Choroid plexus epithelial cell (primary cell): ENCODE data around the gene NSUN3.
A peak's percentile ranks its signal among the peaks of the same experiment; 100 is the strongest.

ENCODE experiments used
- DNase-seq: peaks from one replicate; pipeline ENCODE4 v3.0.0-alpha.2; 2010; ENCODE audit warnings: low read depth
- H3K4me3 ChIP-seq: 2 replicates; pipeline ENCODE4 v1.5.1; 2011; ENCODE audit warnings: low read depth, mild to moderate bottlenecking, control low read depth, low read length, moderate library complexity
- CTCF ChIP-seq: conservative IDR thresholded peaks from 2 replicates; pipeline ENCODE4 v1.5.1; 2011; ENCODE audit warnings: low read depth, mild to moderate bottlenecking, control low read depth, inconsistent platforms, low read length, moderate library complexity

Gene NSUN3

GRCh38 chr3:94121161-94121560 lies 58.3 kb downstream of the NSUN3 start:
- no peak for TF ChIP-seq CTCF
- no peak overlapping the region for H3K4me3 ChIP-seq
- no peak for DNase-seq

- H3K4me3 ChIP-seq: no peak overlapping the region
- no peak for DNase-seq
- TF ChIP-seq CTCF: no peak
Measured at GRCh38 chr3:94127115-94127514, 64.3 kb downstream of the NSUN3 start.

GRCh38 chr3:94130690-94131089 lies 67.8 kb downstream of the NSUN3 start:
- peak; percentile 5 for DNase-seq
- TF ChIP-seq CTCF: no peak
- H3K4me3 ChIP-seq: no peak overlapping the region

DNA sequence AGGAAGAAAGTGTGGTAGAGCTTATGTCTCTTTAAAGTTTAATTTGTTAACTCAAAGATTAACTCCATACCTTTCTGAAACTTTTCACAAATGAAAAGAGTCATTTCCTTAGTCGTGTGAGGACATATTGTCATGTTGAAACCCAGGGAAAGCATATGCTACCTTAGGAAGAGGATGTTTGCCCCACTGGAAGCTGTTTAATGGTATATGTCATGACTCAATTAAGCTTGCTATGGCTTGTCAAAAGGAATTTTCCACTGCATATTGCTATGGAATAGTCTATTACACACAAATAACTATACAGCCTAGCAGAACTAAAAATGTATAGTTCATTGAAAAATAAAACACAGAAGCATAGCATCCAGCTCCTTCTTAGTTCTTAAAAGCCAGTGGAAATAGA lies 69.9 kb downstream of the NSUN3 start:
- no peak overlapping the region for H3K4me3 ChIP-seq
- DNase-seq: no peak
- no peak for TF ChIP-seq CTCF

- no peak for DNase-seq
- TF ChIP-seq CTCF: no peak
Measured at GRCh38 chr3:94136133-94136532, 73.3 kb downstream of the NSUN3 start.

DNA sequence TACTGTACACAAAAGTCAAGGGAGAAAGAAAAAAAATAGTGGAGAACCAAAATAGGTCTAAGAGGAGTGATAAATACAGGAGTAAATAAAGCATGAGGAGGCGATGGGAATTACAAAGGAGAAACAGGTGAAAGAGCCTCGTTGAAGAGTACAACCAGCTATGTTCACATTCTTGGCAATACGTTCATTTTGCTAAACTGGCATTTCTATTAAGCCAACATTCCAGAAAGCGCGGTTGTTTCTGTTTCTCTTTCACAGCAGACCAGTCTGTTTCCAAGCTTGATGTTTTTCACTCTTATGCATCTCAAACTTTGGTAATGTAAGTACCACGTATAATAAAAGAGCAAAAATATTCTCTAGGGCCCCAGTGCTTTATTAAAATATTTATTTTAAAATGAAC lies 74.5 kb downstream of the NSUN3 start:
- H3K4me3 ChIP-seq: no peak overlapping the region
- TF ChIP-seq CTCF: no peak
- peak; percentile 20 for DNase-seq

More at GRCh38 chr3:94136133-94136532, 73.3 kb downstream of the NSUN3 start:
- no peak overlapping the region for H3K4me3 ChIP-seq

DNA sequence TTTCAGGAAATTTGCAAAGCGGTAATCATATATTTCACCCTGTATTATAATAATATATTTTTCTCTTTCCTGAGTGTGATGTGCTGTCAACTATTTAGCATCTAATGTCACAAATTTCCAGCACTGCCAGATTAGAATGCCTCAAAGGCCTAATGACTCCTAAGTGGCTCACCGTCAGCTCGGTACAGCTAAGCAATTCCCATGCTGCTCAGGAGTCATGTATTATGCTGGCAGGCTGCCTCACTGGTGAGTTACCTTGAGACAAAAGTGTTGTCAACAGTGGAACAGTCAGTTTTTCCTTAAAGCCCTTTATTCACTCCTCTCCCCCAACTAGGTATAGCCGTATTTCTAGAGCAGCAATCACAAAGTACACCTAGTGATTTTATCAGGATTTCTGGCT lies 83.6 kb downstream of the NSUN3 start:
- no peak for DNase-seq
- no peak overlapping the region for H3K4me3 ChIP-seq
- TF ChIP-seq CTCF: no peak
